ENCODE results near the gene SERPINB10.

SERPINB10 gene

GRCh38 chr18:63982361-63982760 is 74.6 kb downstream of the SERPINB10 start:
- DNase-seq (ENCODE audit: low read depth): no peak

Data from ELR (cell line).